Measurements from ENCODE around the gene PTPRQ.

Gene PTPRQ

DNA sequence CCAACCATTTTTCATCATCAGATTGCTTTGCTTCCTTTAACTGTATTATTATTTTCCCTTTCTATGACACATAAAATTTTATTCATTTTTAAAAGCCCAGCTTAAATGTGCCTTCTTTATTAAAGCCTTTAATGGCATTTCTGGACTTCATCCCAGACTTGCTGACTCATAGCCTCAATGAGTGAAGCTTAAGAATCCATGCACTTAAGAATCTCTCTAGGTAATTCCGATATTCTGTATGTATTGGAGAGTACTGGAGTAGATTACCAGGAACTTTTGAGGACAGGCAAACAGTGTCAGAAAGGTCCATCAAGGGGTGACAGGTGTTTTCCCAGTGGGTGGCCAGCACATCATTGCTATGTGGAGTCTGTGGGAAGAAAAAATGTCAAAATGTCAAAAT is 107.9 kb downstream of the PTPRQ start:
- no peak for DNase-seq (ENCODE audit: low read depth in 2 of 2, low spot score in 1 of 2)

DNA sequence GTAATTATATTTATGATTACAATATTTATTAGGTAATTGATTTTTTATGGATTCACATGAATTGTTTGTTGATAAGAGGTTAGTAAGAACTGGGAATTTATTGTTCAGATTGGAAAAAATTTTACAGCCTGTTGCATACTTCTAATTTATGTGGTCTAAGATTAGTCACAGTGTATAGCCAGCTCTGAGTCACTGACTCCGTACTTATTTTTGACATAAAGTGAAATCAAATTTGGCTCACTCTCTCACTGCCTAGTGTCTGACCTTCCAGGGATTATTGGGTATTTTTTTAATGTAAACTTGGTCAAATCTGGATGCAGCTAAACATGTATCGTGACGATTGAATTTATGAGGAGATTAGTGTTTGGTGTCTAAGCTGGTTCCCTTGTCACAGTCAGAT is 109.3 kb downstream of the PTPRQ start:
- DNase-seq (ENCODE audit: low read depth in 2 of 2, low spot score in 1 of 2) = no peak

DNA sequence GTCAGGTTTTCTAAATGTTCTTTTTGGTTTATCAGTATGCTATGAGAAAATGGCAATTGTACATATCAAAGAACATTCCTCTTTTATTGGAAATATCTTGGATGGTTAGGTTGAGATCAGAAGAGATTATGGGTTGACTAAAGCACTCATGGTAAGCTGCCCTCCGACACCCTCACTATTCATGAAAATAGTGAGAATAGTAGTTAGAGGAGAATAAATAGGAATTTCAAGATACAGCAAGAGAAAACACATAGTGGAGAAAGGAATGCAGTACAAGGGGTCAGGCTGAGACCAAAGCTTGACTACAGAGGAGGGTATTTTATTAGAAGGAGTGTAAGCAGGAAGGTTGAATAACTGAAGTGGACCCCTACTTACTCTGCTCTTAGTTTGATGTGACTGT is 112.5 kb downstream of the PTPRQ start:
- DNase-seq (ENCODE audit: low read depth in 2 of 2, low spot score in 1 of 2) = no peak

DNA sequence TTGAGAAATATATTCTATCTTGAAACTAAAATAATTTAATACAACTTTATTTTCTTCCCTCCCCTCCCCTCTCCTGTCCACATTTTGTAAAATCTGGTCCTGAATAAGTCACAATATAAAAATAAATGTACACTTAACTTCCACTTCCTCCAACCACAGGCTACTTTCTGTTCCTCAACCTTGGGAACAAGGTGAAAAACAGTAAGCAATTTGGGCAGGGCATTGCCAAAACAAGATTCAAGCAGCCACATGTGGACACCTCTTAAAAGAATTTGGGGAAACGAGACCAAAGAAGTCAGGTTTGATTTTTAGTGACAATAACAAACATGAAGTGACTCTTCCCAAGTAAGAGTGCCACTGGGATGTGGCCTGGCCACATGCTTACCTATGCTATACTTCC is 115.7 kb downstream of the PTPRQ start:
- DNase-seq (ENCODE audit: low read depth in 2 of 2, low spot score in 1 of 2) = no peak

DNA sequence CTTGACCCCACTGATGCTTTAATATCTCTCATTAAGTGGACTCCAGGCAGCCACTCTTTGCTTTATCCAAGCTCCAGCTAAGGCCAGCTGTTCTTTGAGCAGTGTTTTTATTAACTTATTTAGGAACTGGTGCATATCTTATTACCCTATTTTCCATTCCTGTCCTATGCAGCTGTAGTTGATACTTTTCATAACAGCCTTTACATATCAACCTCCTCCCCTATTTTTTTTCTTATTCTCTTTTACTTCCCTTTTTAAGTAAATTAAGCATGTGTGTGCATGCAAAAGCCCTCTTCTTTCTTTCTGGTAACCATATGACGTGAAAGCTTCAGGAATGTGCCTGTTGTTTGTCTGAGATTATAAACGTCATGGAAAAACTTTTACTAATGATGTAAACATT is 121.2 kb downstream of the PTPRQ start:
- no peak for DNase-seq (ENCODE audit: low read depth in 2 of 2, low spot score in 1 of 2)

DNA sequence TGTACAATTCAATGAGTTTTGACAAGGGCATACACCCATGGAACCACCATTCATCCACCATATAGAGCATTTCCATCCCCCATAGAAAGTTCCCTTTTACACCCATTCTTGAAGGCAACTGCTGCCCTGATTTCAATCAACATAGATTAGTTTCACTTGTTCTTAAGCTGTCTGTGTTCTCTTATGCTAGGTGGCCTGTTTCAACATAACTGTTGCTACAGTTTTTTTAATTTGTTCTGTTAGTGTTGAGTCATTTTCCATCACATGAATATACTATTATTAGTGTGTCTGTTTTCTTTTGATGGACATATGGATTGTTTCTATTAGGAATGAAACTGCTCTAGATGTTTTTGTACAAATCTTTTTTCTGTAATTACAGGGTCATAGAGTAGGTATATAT is 123.4 kb downstream of the PTPRQ start:
- no peak for DNase-seq (ENCODE audit: low read depth in 2 of 2, low spot score in 1 of 2)

DNA sequence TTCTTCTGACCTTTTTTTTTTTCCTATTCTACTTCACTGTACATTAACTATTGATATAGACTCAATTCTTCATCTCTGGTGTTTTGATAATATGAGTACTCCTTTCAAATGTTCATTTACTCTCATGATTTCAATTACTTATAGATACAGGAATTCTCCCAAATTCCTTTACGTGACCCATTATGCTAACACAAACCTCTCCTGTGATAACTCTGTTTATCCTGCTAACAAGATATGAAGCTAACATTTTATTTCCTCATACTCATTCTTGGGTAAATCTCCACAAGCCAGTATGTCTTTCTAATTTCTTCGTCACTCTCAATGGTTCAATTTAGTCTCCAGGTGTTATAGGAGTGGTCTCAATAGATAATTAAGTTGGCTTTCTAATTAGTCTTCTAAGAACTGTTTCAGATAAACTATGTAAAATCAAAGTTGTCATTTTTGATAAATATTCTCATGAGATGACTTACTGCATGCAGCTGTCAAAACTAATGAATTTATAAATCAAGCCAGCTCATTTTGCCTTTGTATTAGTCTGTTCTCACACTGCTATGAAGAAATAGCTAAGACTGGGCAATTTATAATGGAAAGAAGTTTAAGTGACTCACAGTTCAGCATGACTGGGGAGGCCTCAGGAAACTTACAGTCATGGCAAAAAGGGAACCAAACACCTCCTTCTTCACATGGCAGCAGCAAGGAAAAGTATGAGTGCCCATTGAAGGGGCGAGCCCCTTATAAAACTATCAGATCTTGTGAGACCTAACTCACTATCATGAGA is 132.8 kb downstream of the PTPRQ start:
- no peak for DNase-seq (ENCODE audit: low read depth in 2 of 2, low spot score in 1 of 2)

DNA sequence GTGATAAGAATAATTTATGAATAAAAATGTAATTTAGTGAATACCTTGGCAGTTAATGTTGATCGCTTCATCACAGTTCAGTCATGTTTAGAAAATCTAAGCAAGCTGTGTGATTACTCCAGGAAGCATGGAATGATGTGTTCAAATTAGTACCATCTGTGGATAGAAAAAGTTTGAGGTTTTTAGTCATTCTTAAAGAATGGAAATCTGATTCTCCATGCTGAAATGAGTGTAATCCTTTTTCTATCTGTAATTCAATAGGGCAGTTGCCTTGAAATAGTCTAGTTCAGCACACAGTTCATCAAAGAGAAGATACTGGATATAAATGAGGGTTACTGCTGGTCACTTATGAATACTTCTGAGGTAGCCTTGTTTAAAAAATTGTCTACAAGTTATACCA is 136.2 kb downstream of the PTPRQ start:
- no peak for DNase-seq (ENCODE audit: low read depth in 2 of 2, low spot score in 1 of 2)

DNA sequence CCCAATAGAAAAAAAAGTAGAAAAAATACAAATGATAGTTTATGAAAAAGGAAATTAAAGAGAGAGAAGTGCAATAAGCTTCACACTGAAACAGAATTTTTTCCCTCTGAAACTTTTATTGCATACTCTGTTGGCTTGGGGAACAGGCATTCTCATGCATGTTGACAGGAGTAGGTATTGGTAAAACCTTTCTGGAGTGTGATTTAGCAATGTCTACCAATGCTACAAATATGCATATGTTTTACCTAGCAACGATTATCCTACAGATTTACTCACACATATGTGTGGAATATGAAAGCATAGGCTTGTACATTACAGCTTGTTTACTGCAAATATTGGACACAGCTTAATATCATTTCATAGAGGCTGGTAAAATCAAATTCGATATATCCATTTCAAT is 137.7 kb downstream of the PTPRQ start:
- no peak for DNase-seq (ENCODE audit: low read depth in 2 of 2, low spot score in 1 of 2)

DNA sequence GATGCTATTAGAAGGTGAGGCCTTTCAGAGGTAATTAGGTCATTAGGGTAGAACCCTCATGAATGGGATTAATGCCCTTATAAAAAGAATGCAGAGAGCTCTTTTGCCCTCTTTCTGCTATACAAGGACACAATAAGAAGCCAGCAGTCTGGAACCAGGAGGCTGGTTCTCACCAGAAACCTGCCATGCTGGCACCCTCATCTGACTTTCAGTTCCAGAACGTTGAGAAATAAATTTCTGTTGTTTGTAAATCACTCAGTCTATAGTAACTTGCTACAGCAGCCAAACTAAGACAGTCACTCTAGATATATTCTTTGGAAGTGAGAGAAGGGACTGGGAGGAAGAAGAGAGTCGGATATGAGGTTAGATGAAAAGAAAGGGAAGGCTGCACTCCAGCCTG is 138.4 kb downstream of the PTPRQ start:
- no peak for DNase-seq (ENCODE audit: low read depth in 2 of 2, low spot score in 1 of 2)

DNA sequence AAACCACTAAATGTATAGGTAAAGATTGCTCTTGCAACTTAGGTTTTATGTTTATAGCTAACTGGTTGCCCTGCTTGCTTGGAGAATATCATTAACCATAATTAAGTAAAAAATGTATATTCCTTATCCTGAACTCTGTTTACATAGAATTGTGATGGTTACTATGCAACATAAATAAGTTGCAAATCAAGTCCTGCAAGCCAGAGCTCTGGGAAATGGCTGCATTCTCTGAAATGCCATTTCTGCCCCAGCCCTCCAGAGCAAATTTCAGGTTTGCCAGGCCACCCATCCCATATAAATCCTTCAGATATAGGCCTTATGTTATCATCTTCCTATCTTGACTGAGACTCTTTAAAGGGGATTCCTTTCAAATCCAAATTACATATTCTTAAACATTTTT is 145.0 kb downstream of the PTPRQ start:
- no peak for DNase-seq (ENCODE audit: low read depth in 2 of 2, low spot score in 1 of 2)

DNA sequence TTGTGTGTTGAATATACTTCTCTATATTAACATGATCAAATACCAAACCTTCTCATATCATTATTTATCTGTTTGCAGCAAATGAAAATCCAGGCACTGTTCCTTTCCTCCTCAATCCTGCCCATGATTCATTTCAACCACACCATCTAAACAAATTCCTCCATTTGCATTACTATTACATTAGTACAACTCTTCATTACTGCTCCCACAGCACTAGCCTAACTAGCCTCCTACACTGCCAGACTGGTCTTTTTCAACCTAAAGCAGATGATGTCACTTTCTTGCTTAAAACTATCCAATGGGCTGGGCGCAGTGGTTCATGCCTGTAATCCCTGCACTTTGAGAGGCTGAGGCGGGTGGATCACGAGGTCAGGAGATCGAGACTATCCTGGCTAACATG is 146.1 kb downstream of the PTPRQ start:
- no peak for DNase-seq (ENCODE audit: low read depth in 2 of 2, low spot score in 1 of 2)

DNA sequence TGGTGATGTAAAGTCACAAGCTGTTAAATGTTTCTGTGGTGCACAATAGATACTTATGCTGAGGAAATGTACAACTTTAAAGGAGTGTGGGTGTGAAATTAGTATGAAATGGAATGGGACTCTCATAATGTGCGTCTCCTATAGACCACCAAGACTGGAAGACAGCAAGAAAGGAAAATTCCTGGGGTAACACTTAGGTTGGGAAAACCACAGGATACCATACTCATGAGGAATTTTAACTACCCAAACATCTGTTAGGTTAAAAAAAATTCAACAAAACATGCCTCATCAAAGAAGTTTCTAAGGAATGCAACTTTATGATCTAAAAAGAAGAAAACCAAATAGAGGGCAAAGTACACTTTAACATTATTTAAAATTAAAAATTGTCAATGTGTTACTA is 149.7 kb downstream of the PTPRQ start:
- no peak for DNase-seq (ENCODE audit: low read depth in 2 of 2, low spot score in 1 of 2)

DNA sequence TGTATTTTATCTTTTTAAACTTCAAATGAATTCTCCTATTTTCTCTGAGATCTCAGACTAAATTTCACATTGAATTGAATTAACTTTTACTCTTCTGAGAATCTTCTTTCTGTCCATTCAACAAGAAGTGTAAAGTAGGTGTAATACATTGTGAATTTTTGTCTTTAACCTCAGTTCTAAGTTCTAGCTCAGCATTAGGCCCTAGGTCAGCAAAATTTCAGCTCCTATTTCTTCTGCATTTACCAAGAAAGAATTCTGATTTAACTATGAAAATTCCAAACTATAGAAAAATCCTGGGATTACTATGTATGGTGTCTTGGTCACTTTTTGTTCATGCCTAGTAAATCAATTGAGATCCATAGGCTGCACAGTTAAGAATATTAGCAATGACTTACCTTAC is 152.5 kb downstream of the PTPRQ start:
- no peak for DNase-seq (ENCODE audit: low read depth in 2 of 2, low spot score in 1 of 2)

DNA sequence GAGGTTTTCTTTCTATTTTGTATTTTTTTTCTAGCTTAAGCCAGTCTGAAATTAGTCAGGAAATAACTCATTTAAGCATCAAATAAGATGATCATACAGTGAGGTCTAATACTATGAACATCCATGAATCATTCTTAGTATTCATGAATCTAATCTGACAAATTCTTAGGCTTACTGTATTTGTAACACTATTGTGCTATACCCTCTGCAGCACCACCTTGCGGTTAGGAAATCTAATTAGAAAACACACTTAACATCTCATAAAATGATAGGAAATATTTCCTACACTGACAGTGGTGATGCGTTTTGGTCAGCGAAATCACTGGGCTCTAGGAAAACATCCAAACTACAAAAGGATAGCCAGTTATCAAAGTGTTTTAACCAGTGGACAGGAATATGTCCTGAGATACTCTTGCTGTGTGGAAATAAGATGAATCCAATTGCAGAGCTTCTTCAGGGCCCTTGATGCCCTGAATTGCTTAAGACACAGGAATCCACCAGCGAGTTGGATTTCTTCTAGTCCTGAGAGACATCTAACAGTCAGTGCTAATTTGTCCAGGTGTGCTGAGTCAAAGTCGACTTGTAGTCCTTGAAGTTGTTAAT is 154.1 kb downstream of the PTPRQ start:
- no peak for DNase-seq (ENCODE audit: low read depth in 2 of 2, low spot score in 1 of 2)

DNA sequence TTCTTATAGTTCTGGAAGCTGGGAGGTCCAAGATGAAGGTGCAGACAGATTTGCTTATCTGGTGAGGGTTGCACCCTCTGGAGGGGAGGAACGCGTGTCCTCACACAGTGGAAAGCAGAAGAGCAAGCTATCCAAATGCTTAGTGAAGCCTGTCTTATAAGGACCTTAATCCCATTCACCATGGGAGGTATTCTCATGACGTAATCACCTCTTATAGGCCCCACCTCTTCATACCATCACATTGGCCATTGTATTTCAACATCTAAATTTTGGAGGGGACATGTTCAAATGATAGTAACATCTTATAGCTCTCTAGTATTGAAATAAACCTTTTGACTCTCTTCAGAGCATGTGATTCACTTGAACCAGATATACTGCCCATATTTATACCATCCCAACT is 158.4 kb downstream of the PTPRQ start:
- no peak for DNase-seq (ENCODE audit: low read depth in 2 of 2, low spot score in 1 of 2)

DNA sequence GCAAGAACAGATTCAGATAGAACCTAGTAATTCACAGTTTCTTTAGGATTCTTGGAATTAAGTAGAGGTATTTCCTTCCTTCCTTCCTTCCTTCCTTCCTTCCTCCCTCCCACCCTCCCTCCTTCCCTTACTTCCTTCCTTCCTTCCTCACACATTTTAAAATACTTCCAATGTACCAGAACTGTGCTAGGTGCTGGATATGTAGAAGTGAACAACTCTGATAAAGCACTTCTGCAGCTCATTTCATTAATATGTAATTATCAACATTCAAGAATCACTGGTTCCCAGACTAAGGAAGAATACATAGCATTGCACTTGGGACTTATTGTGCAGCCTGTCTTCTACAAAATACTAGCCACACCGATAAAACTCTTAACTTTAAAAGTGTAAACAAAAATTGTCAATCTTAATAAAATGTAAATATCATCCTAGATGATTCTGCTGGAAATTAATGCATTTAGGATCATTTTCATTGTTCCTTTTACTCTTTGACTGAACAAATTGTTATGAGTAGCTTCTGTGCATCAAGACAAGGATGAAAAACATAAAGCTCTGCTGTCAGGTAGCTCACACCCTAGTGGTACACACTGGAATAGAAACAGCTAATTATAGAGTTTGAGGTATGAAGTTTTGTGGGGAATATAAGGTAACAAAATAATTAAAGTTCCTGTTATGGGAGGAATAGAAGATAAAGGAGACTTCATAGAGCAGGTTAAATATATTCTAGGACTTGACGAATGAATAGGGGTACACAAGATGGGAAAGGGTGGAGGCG is 163.5 kb downstream of the PTPRQ start:
- no peak for DNase-seq (ENCODE audit: low read depth in 2 of 2, low spot score in 1 of 2)

DNA sequence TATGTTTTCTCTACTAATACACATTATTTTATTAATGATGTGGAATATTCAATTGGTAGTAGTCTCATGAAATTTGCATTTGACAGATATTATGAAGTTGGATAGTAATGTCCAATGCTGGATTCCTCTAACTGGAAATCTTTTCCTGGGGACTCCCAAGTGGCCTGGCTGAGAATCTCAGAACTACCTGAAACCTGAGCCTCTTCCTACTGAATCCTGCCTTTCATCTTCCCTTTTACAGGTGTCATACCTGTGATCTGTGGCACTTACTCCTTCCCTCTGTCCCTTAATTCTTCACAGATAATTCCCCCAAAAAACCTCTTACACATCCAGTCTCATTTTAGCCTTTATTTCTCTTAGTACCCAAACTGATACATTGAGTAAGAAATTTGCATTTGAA is 173.7 kb downstream of the PTPRQ start:
- DNase-seq (ENCODE audit: low read depth in 2 of 2, low spot score in 1 of 2) = no peak

DNA sequence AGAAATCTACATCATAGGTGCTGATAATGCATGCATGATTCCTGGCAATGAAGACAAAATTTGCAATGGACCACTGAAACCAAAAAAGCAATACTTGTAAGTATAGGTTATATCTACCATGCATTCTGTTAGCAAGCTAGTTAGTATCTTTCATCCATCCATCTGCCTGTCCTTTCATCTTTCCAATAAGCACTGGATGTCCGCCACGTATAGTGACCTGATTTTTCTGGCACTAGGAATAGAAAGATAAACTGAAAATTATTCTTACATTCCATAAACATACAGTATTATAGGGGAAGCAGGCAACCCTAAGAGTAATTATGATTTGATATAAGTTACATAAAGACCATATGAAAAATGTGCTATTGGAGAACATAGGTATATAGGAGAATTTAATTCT is 176.2 kb downstream of the PTPRQ start:
- DNase-seq (ENCODE audit: low read depth in 2 of 2, low spot score in 1 of 2) = no peak

DNA sequence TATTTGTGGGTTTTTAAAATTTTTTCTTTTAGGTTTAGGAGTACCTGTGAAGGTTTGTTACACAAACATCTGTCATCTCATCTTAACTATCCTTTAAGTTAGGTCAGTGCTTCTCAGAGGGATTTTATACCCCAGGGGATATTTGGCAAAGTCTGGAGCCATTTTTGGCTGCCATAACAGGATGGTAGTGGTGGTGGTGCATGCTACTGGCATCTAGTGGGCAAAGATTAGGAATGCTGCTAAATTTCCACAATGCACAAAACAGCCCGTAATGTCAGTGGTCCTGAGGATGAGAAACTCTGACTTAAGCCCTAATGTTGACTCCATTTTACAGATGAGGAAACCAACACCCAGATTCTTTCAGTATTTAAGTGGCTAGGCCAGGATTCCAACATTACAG is 178.2 kb downstream of the PTPRQ start:
- DNase-seq (ENCODE audit: low read depth in 2 of 2, low spot score in 1 of 2) = no peak

DNA sequence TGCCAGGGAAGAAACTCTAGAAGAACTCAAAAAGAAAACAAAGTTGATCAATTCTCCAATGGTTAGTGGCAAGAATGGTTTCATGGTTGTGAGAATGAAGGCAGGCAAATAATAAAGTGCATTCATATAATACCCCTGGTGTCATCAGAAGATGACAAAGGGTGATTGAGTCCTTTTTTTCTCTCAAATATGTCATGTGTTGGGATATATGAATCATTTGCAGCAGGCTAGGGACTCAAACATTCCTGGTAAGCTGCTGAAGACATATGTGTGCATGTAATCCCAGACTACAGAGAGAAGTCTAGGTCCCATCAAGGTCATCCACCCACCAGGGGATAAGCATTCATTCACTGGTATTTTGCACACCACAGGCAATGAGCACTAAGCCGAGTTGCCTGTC is 181.0 kb downstream of the PTPRQ start:
- DNase-seq (ENCODE audit: low read depth in 2 of 2, low spot score in 1 of 2) = no peak

DNA sequence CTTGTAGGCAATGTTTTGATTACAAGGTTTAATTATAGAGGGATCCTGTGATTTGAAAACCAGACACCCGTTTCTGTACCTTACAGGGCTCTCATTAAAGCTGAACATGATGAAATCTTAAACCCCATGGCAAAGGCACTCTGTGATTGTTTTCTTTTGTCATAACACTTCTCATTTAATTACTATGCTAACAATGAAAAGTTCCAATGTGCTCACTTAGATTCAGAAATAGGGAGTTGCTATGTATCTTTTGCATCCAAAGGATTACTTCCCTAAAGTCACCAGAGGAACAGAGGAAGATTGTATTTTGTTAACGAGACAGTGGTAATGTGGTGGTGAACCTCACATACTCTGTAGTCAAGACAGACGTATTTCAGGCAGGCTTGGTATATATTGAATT is 181.9 kb downstream of the PTPRQ start:
- no peak for DNase-seq (ENCODE audit: low read depth in 2 of 2, low spot score in 1 of 2)
